D341Med (cell line): ENCODE measurements around the gene MAPT.
A peak's percentile ranks its signal among the peaks of the same experiment; 100 is the strongest.
"Not testable (repeated sequence)": the region's sequence is repeated elsewhere in the genome, so short reads cannot be mapped to it uniquely, and the experiment has no call there.

Experiments used
- DNase-seq: peaks from one replicate; pipeline ENCODE4 v3.0.0; 2012; ENCODE audit warnings: low spot score

Gene MAPT

GRCh38 chr17:46009681-46010596 is 115.6 kb downstream of the MAPT start:
- no peak for DNase-seq

- DNase-seq = peak; percentile 84
These were observed 116.3 kb downstream of the MAPT start for GRCh38 chr17:46010597-46011186.

- no peak for DNase-seq
These were observed 117.6 kb downstream of the MAPT start for GRCh38 chr17:46011711-46012505.

GRCh38 chr17:46012506-46013079 is 118.2 kb downstream of the MAPT start:
- DNase-seq = no peak

- no peak for DNase-seq
These were observed 118.8 kb downstream of the MAPT start for GRCh38 chr17:46013127-46013501.

GRCh38 chr17:46013502-46014165 is 119.3 kb downstream of the MAPT start:
- no peak for DNase-seq

DNA sequence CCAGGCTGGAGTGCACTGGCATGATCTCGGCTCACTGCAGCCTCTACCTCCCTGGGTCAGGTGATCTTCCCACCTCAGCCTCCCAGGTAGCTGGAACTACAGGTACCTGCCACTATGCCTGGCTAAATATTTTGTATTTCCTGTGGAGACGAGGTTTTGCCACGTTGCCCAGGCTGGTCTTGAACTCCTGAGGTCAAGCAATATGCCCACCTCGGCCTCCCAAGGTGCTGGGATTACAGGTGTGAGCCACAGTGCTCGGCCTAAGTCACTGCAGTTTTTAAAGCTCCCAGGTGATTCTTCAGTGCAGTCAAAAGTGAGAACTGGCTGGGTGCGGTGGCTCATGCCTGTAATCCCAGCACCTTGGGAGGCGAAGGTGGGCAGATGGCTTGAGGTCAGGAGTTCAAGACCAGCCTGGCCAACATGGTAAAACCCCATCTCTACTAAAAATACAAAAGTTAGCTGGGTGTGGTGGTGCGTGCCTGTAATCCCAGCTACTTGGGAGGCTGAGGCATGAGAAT is 125.1 kb downstream of the MAPT start:
- not testable (repeated sequence) for DNase-seq

DNA sequence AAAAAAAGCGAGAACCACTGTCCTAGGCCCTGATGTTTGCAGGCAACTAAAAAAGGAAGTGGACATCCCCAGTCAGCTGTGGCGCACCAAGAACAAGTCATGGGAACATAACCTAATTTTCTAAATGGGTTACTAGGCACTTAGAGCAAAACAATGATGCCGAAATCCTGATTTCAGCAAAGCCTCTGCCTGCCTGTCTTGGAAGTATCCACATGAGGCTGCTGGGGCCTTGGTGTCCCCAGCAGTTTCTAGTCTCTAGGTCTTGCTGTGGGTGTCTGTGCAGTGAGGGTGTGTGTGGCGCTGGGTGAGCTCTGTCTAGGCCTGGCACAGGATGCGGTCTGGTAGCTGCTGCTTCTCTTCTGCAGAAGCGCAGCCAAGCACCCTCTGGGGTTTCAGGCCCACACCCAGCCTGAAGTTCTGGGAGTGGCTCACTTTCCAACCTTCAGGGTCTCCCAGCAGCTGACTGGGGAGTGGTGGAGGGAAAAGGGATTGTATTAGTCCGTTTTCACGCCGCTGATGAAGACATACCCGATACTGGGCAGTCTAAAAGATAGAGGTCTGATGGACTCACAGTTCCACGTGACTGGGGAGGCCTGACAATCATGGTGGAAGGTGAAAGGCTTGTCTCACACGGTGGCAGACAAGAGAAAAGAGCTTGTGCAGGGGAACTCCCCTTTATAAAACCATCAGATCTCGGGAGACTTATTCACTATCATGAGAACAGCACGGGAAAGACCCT is 125.8 kb downstream of the MAPT start:
- DNase-seq = no peak

- DNase-seq = no peak
These were observed 126.6 kb downstream of the MAPT start for GRCh38 chr17:46020998-46021397.

GRCh38 chr17:46023366-46023765 is 129.0 kb downstream of the MAPT start:
- not testable (repeated sequence) for DNase-seq

DNA sequence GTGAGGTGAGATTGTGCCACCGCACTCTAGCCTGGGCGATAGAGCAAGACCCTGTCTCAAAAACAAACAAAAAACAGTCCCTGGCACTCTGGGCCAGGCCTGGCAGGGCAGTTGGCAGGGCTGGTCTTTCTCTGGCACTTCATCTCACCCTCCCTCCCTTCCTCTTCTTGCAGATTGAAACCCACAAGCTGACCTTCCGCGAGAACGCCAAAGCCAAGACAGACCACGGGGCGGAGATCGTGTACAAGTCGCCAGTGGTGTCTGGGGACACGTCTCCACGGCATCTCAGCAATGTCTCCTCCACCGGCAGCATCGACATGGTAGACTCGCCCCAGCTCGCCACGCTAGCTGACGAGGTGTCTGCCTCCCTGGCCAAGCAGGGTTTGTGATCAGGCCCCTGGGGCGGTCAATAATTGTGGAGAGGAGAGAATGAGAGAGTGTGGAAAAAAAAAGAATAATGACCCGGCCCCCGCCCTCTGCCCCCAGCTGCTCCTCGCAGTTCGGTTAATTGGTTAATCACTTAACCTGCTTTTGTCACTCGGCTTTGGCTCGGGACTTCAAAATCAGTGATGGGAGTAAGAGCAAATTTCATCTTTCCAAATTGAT is 129.5 kb downstream of the MAPT start:
- DNase-seq = no peak

- DNase-seq = no peak
These were observed 130.2 kb downstream of the MAPT start for GRCh38 chr17:46024590-46024989.

- DNase-seq = no peak
These were observed 130.7 kb downstream of the MAPT start for GRCh38 chr17:46025060-46025459.

- DNase-seq = no peak
These were observed 131.3 kb downstream of the MAPT start for GRCh38 chr17:46025510-46026165.

DNA sequence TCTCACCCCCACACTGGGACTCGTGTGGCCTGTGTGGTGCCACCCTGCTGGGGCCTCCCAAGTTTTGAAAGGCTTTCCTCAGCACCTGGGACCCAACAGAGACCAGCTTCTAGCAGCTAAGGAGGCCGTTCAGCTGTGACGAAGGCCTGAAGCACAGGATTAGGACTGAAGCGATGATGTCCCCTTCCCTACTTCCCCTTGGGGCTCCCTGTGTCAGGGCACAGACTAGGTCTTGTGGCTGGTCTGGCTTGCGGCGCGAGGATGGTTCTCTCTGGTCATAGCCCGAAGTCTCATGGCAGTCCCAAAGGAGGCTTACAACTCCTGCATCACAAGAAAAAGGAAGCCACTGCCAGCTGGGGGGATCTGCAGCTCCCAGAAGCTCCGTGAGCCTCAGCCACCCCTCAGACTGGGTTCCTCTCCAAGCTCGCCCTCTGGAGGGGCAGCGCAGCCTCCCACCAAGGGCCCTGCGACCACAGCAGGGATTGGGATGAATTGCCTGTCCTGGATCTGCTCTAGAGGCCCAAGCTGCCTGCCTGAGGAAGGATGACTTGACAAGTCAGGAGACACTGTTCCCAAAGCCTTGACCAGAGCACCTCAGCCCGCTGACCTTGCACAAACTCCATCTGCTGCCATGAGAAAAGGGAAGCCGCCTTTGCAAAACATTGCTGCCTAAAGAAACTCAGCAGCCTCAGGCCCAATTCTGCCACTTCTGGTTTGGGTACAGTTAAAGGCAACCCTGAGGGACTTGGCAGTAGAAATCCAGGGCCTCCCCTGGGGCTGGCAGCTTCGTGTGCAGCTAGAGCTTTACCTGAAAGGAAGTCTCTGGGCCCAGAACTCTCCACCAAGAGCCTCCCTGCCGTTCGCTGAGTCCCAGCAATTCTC is 132.1 kb downstream of the MAPT start:
- no peak for DNase-seq

- peak; percentile 78 for DNase-seq
These were observed 133.0 kb downstream of the MAPT start for GRCh38 chr17:46027048-46027975.

DNA sequence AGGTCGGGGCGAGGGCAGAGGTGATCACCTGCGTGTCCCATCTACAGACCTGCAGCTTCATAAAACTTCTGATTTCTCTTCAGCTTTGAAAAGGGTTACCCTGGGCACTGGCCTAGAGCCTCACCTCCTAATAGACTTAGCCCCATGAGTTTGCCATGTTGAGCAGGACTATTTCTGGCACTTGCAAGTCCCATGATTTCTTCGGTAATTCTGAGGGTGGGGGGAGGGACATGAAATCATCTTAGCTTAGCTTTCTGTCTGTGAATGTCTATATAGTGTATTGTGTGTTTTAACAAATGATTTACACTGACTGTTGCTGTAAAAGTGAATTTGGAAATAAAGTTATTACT is 133.6 kb downstream of the MAPT start:
- no peak for DNase-seq

GRCh38 chr17:46028374-46028773 is 134.0 kb downstream of the MAPT start:
- no peak for DNase-seq
